ENCODE results near the gene DAAM2.

- TF ChIP-seq POLR2A (IDR thresholded peaks at IDR 0.05; ENCODE audit: low read depth, low read length) (no peak), POLR2AphosphoS5 (IDR thresholded peaks at IDR 0.05; ENCODE audit: low read depth, low read length) (no peak), TAF1 (IDR thresholded peaks at IDR 0.05; ENCODE audit: low read depth, low read length) (no peak)
Measured at GRCh38 chr6:39885691-39886090, 93.5 kb downstream of the DAAM2 start.

Measured in GM12891 (cell line).